Caki2 (cell line): ENCODE data around the gene GRN. TPM values are rescaled to one million over a fixed set of nuclear protein-coding genes. Genes with fewer than 3 reads are reported as not detected.
A peak's percentile ranks its signal among the peaks of the same experiment; 100 is the strongest.
"Not testable (repeated sequence)": the region's sequence is repeated elsewhere in the genome, so short reads cannot be mapped to it uniquely, and the experiment has no call there.

Experiments
- DNase-seq: peaks from one replicate; pipeline ENCODE4 v3.0.0-alpha.2; 2015; ENCODE audit warnings: low read depth
- in situ Hi-C: cut with HindIII; loops from 2 replicates; pipeline ENCODE4 v1.10.0; 2016; ENCODE audit warnings: low sequenced_read_pairs, low pct_unique_long_range_greater_than_20kb, mixed read lengths
- total RNA-seq: library from RNA; depleted of rRNA; stranded (reverse); fragments of >200 nt; shearing (Covaris generic); gene quantifications from 2 replicates; pipeline ENCODE4 v1.2.3, GENCODE V29; 2014; ENCODE audit warnings: low replicate concordance

Gene GRN
- total RNA-seq, 1 experiment from 2014 or later = 543 TPM

GRCh38 chr17:44354582-44355561 lies 9.8 kb downstream of the GRN start:
- DNase-seq = no peak
- in situ Hi-C loops = no loop called here

GRCh38 chr17:44355642-44356099 lies 10.6 kb downstream of the GRN start:
- in situ Hi-C loops = no loop called here

GRCh38 chr17:44356241-44356640 lies 11.1 kb downstream of the GRN start:
- in situ Hi-C loops = no loop called here
- no peak for DNase-seq

More at GRCh38 chr17:44355642-44356099, 10.6 kb downstream of the GRN start:
- no peak for DNase-seq

GRCh38 chr17:44358066-44358465 lies 13.0 kb downstream of the GRN start:
- DNase-seq = no peak
- in situ Hi-C loops = no loop called here

GRCh38 chr17:44359006-44359405 lies 13.9 kb downstream of the GRN start:
- DNase-seq = no peak
- in situ Hi-C loops = no loop called here

GRCh38 chr17:44359458-44360143 lies 14.5 kb downstream of the GRN start:
- no peak for DNase-seq
- in situ Hi-C loops = no loop called here

GRCh38 chr17:44360144-44360533 lies 15.0 kb downstream of the GRN start:
- in situ Hi-C loops = no loop called here

GRCh38 chr17:44360826-44361225 lies 15.7 kb downstream of the GRN start:
- no peak for DNase-seq
- in situ Hi-C loops = no loop called here

More at GRCh38 chr17:44360144-44360533, 15.0 kb downstream of the GRN start:
- DNase-seq = no peak

- no peak for DNase-seq
- in situ Hi-C loops = no loop called here
These were observed 16.5 kb downstream of the GRN start for GRCh38 chr17:44361292-44362260.

GRCh38 chr17:44362459-44362948 lies 17.4 kb downstream of the GRN start:
- in situ Hi-C loops = no loop called here
- DNase-seq = no peak

- in situ Hi-C loops = no loop called here
These were observed 18.0 kb downstream of the GRN start for GRCh38 chr17:44362949-44363612.

GRCh38 chr17:44363613-44364159 lies 18.6 kb downstream of the GRN start, which contains the start of gene FAM171A2:
Gene FAM171A2, minus strand, starts transcription at chr17:44363853. Its CDS starts 139 bp downstream, at chr17:44363714.
- in situ Hi-C loops = no loop called here
- peak; percentile 52 for DNase-seq

More at GRCh38 chr17:44362949-44363612, 18.0 kb downstream of the GRN start:
- DNase-seq = no peak

- DNase-seq, in situ Hi-C loops: not testable (repeated sequence)
These were observed 19.9 kb downstream of the GRN start for GRCh38 chr17:44365051-44365450.

GRCh38 chr17:44367231-44367979 lies 22.3 kb downstream of the GRN start:
- no peak for DNase-seq
- in situ Hi-C loops = no loop called here

GRCh38 chr17:44368391-44369243 lies 23.5 kb downstream of the GRN start:
- DNase-seq, in situ Hi-C loops: not testable (repeated sequence)
